ENCODE data around the gene HECA. TPM values are rescaled to one million over a fixed set of nuclear protein-coding genes. Genes with fewer than 3 reads are reported as not detected.

Gene HECA
- total and polyA plus RNA-seq, 10 of the 15 experiments (the other 5 are each of a cell fraction or from before 2014, with no cell fraction given): 0.52 to 7.2 (median 2.7) TPM

- intact Hi-C loops (cut with micrococcal nuclease; ENCODE audit: unreplicated experiment): no loop called here
- SMC1A ChIA-PET (ENCODE audit: uncharacterized antibody, unreplicated experiment): interaction anchor here (1.0 kb wide), 1 partner anchor 63 kb away, joined by 3 read pairs; no protein-coding TSS in a partner anchor
- no peaks in the 10 kb centered on the region for H4K20me1 ChIP-seq (ENCODE audit: control insufficient read depth, insufficient read depth)
- H3K36me3 ChIP-seq (ENCODE audit: control insufficient read depth in 2 of 2, insufficient read depth in 2 of 2, low read length in 1 of 2): no peaks in the 10 kb centered on the region
- 77% methylated on average over 5 of the region's 5 CpGs for WGBS (ENCODE audit: insufficient coverage, insufficient replicate concordance, low lambda C conversion rate, missing lambda C conversion rate)
- in situ Hi-C loops (cut with MboI): no loop called here
- CTCF ChIA-PET: interaction anchor here (0.6 kb wide), 1 partner anchor 22 kb away, joined by 3 read pairs; no protein-coding TSS in a partner anchor
- no peaks in the 10 kb centered on the region for H3K79me2 ChIP-seq (ENCODE audit: control insufficient read depth, insufficient read depth, low read length)
- H3K4me1 ChIP-seq (ENCODE audit: control insufficient read depth, insufficient read depth, low read length): peaks cover 3% of the 10 kb centered on the region
- no TSS peak for BruUV-seq (replicated peaks)
- ATAC-seq (no peak), DNase-seq (ENCODE audit: low read depth, low spot score) (no peak), FAIRE-seq (no peak)
- no peak overlapping the region for H3K4me2 ChIP-seq (ENCODE audit: control insufficient read depth, insufficient read depth)
- H3K9me3 ChIP-seq (replicated peaks; ENCODE audit: control insufficient read depth, insufficient read depth, low read length): no peaks in the 10 kb centered on the region
- no peaks in the 10 kb centered on the region for H3K27me3 ChIP-seq (replicated peaks in 1 of 2; ENCODE audit: control insufficient read depth in 2 of 2, insufficient read depth in 2 of 2, low read length in 1 of 2)
- H2AFZ ChIP-seq (ENCODE audit: control insufficient read depth, low read depth, low read length): no peak overlapping the region
- POLR2A ChIA-PET: no interaction called here
- H3K4me3 ChIP-seq: no peak overlapping the region
- no peak overlapping the region for H3K9ac ChIP-seq (ENCODE audit: control insufficient read depth, insufficient read depth, low read length)
- RAD21 ChIA-PET (ENCODE audit: unreplicated experiment): interaction anchor here (1.5 kb wide), 1 partner anchor 19 kb away, joined by 3 read pairs; no protein-coding TSS in a partner anchor
- no peak overlapping the region for H3K27ac ChIP-seq (ENCODE audit: control insufficient read depth, insufficient read depth)
- TF ChIP-seq MTA3 (IDR thresholded peaks at IDR 0.05; ENCODE audit: borderline replicate concordance, low read length): no peak
- no peak for TF ChIP-seq CHD1 (IDR thresholded peaks at IDR 0.05; ENCODE audit: low read depth, low read length)
- no peak for TF ChIP-seq BACH1 (IDR thresholded peaks at IDR 0.05; ENCODE audit: borderline replicate concordance)
- no peak for TF ChIP-seq NR2F1 (conservative IDR thresholded peaks at IDR 0.05)
- no peak for TF ChIP-seq CTCF (IDR thresholded peaks at IDR 0.05 in 2 of 3, conservative IDR thresholded peaks at IDR 0.05 in 1 of 3; ENCODE audit: control insufficient read depth in 2 of 3, extremely low read depth in 1 of 3, insufficient read depth in 1 of 3, low read depth in 3 of 3, low read length in 3 of 3)
- TF ChIP-seq SIX5 (IDR thresholded peaks at IDR 0.05; ENCODE audit: low read depth, low read length, severe bottlenecking): no peak
- no peak for TF ChIP-seq IRF3 (IDR thresholded peaks at IDR 0.05)
- no peak for TF ChIP-seq RAD51 (IDR thresholded peaks at IDR 0.05)
- no peak for TF ChIP-seq NR2C2 (IDR thresholded peaks at IDR 0.05; ENCODE audit: borderline replicate concordance, control insufficient read depth, insufficient read length, low read depth)
- TF ChIP-seq EGR1 (IDR thresholded peaks at IDR 0.05; ENCODE audit: borderline replicate concordance in 1 of 2, low read depth in 2 of 2, low read length in 2 of 2): no peak
- TF ChIP-seq BMI1 (IDR thresholded peaks at IDR 0.05; ENCODE audit: borderline replicate concordance): no peak
- no peak for TF ChIP-seq REST (IDR thresholded peaks at IDR 0.05; ENCODE audit: low read depth, low read length)
- TF ChIP-seq ATF2 (IDR thresholded peaks at IDR 0.05; ENCODE audit: low read length): no peak
- TF ChIP-seq TARDBP (IDR thresholded peaks at IDR 0.05; ENCODE audit: borderline replicate concordance): no peak
- TF ChIP-seq ELK1 (IDR thresholded peaks at IDR 0.05; ENCODE audit: low read depth, low read length): no peak
These were observed 21.2 kb downstream of the HECA start for GRCh38 chr6:139156102-139156501.
